HFFc6 (cell line): ENCODE results near the gene MEIOC. TPM values are rescaled to one million over a fixed set of nuclear protein-coding genes. Genes with fewer than 3 reads are reported as not detected.
"Not testable (repeated sequence)": the region's sequence is repeated elsewhere in the genome, so short reads cannot be mapped to it uniquely, and the experiment has no call there.

Experiments used
- DNase-seq: peaks from one replicate; pipeline ENCODE4 v3.0.0-alpha.2; 2018
- H3K27ac Mint-ChIP-seq: 2 replicates; pipeline ENCODE4 v1.8.0; 2020; ENCODE audit warnings: mild to moderate bottlenecking, mixed read lengths
- H3K27me3 Mint-ChIP-seq: 2 replicates; pipeline ENCODE4 v1.8.0; 2021; ENCODE audit warnings: mild to moderate bottlenecking, moderate library complexity, mixed read lengths; ENCODE audit not compliant: insufficient read depth
- H3K36me3 Mint-ChIP-seq: 2 replicates; pipeline ENCODE4 v1.8.0; 2021; ENCODE audit warnings: low read depth, mixed read lengths
- H3K4me1 Mint-ChIP-seq: 2 replicates; pipeline ENCODE4 v1.8.0; 2020; ENCODE audit warnings: low read depth, mixed read lengths
- H3K4me3 Mint-ChIP-seq: 2 replicates; pipeline ENCODE4 v1.8.0; 2020; ENCODE audit warnings: mild to moderate bottlenecking, moderate library complexity, mixed read lengths
- H3K9me3 Mint-ChIP-seq: 2 replicates; pipeline ENCODE4 v1.8.0; 2020; ENCODE audit warnings: mild to moderate bottlenecking, mixed read lengths
- total RNA-seq, 6 experiments: library from RNA; stranded (reverse); fragmentation: NEBNext Ultra II Directional; extraction: Animal tissue kit (Norgen Biotek cat#: 25700); gene quantifications; 2 replicates in 1 of 6; 3 replicates in 5 of 6; pipeline ENCODE4 v1.2.3, GENCODE V29; 2021
- TF ChIP-seq, protein P1 (sequence below): fragments of 200-600 bp; sonication (generic); IDR thresholded peaks from 2 replicates; pipeline ENCODE4 v1.5.0; 2021; ENCODE audit warnings: antibody characterized with exemption, mild to moderate bottlenecking

MEIOC gene
- total RNA-seq, 6 experiments from 2014 or later = 0.09 to 0.14 TPM; not detected in 4

DNA sequence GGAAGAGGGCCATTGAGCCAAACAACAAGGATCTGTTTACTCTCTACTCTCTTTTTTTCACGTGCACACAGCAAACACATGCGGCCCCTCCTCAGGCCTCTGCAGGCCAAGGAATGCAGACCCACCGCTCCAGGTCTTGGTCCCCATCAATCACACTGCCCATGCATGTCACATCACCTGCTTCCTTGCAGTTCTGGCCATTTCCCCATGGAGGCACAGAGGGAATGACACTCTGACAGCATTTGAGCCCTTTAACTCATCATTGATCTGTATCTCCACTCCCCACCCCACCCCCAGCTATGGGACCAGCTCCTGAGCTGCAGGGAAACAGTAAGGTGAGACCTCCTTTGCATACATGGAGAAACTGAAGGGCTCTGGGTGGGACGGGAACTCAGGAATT, 45.9 kb upstream of the MEIOC start:
- H3K27me3 Mint-ChIP-seq = no peaks in the 10 kb centered on the region
- no peaks in the 10 kb centered on the region for H3K9me3 Mint-ChIP-seq
- H3K4me1 Mint-ChIP-seq = peaks cover 37% of the 10 kb centered on the region
- no peak overlapping the region for H3K4me3 Mint-ChIP-seq
- DNase-seq = no peak
- H3K36me3 Mint-ChIP-seq = no peaks in the 10 kb centered on the region
- no peak overlapping the region for H3K27ac Mint-ChIP-seq
- TF ChIP-seq, protein P1, sequence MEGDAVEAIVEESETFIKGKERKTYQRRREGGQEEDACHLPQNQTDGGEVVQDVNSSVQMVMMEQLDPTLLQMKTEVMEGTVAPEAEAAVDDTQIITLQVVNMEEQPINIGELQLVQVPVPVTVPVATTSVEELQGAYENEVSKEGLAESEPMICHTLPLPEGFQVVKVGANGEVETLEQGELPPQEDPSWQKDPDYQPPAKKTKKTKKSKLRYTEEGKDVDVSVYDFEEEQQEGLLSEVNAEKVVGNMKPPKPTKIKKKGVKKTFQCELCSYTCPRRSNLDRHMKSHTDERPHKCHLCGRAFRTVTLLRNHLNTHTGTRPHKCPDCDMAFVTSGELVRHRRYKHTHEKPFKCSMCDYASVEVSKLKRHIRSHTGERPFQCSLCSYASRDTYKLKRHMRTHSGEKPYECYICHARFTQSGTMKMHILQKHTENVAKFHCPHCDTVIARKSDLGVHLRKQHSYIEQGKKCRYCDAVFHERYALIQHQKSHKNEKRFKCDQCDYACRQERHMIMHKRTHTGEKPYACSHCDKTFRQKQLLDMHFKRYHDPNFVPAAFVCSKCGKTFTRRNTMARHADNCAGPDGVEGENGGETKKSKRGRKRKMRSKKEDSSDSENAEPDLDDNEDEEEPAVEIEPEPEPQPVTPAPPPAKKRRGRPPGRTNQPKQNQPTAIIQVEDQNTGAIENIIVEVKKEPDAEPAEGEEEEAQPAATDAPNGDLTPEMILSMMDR = no peak

DNA sequence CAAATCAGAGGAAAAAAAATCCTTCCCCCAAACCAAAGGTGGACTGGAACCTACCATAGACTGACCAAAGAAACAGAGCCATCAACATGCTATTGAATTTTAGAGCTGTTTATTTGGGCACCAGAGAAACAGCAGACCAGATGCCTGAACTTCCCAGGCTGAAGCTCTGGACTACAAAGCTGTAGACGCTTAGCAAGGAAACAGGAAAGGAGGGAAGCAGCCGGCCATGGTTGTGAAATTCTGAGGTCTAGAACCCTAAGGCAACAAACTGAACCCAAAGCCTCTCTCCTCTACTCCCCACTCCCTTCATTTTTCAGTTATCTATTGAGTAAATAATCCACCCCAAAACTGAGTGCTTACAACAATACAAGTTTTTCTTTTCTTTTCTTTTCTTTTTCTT, 45.4 kb upstream of the MEIOC start:
- peaks cover 37% of the 10 kb centered on the region for H3K4me1 Mint-ChIP-seq
- peak; percentile 10 for DNase-seq
- H3K27me3 Mint-ChIP-seq = no peaks in the 10 kb centered on the region
- no peaks in the 10 kb centered on the region for H3K36me3 Mint-ChIP-seq
- TF ChIP-seq, protein P1 = no peak
- no peaks in the 10 kb centered on the region for H3K9me3 Mint-ChIP-seq
- no peak overlapping the region for H3K27ac Mint-ChIP-seq
- no peak overlapping the region for H3K4me3 Mint-ChIP-seq

DNA sequence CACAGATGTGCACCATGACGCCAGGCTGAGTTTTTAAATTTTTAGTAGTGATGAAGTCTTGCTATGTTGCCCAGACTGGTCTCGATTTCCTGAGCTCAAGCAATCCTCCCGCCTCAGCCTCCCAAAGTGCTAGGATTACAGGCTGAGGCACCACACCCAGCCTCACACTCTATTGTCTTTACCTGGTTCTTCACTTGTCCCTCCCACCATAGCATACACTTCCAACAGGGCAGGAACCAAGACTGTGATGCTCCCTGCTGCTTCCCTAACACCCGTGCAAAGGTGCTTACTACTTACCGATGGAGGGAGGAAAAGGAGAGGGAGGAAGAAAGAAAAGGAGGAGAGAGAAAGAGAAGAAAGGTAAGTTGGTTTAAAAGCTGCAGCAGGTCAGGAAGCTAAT, 41.4 kb upstream of the MEIOC start:
- H3K36me3 Mint-ChIP-seq = no peaks in the 10 kb centered on the region
- TF ChIP-seq, protein P1 = no peak
- H3K4me3 Mint-ChIP-seq = no peak overlapping the region
- peaks cover 19% of the 10 kb centered on the region for H3K4me1 Mint-ChIP-seq
- no peaks in the 10 kb centered on the region; the same call in 1 of the 2 replicates for H3K27me3 Mint-ChIP-seq
- no peak for DNase-seq
- peaks cover 2% of the 10 kb centered on the region; the same call in 1 of the 2 replicates for H3K9me3 Mint-ChIP-seq
- no peak overlapping the region for H3K27ac Mint-ChIP-seq

DNA sequence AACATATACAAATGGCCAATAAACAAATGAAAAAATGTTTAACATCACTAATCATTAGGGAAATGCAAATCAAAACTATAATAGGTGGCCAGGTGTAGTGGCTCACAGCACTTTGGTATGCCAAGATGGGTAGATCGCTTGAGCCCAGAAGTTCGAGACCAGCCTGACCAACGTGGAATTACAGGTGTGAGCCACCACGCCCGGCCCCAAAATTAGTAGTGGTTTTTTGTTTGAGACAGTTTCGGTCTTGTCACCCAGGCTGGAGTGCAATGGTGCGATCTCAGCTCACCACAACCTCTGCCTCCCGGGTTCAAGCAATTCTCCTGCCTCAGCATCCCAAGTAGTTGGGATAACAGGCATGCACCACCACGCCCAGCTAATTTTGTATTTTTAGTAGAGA, 37.6 kb upstream of the MEIOC start:
- DNase-seq, H3K4me1 Mint-ChIP-seq, H3K27me3 Mint-ChIP-seq, H3K4me3 Mint-ChIP-seq, H3K36me3 Mint-ChIP-seq, H3K9me3 Mint-ChIP-seq, H3K27ac Mint-ChIP-seq: not testable (repeated sequence)

DNA sequence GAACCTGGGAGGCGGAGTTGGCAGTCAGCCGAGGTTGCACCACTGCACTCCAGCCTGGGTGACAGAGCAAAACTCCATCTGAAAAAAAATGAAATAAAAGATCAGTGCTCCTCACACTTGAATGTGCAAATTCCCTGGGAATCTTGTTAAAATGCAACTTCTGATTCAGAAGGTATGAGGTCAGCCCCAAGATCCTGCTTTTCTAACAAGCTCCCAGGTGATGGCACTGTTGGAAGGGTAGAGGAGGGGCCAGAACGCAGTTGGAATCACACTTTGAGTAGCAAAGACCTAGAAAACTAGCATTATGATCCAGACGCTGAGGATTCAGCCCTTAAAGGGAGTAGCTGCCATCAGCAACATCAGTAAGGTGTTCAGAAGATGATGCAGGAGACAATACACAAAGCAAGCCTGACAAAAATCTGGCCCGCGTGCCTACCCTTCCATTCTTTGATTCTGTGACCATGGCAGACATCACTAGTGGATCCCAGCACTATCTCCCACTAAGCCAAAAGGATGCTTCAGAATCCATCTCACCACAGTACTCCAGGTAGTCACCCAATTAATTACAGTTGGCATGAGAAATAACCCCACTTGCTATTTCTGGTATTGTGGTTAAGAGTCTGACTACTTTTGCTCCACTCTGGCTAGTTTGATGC, 33.1 kb upstream of the MEIOC start:
- peak; percentile 18 for DNase-seq
- H3K27ac Mint-ChIP-seq = no peak overlapping the region
- H3K4me3 Mint-ChIP-seq = no peak overlapping the region
- no peaks in the 10 kb centered on the region for H3K4me1 Mint-ChIP-seq
- TF ChIP-seq, protein P1 = no peak
- peaks cover 3% of the 10 kb centered on the region; the same call in 1 of the 2 replicates for H3K9me3 Mint-ChIP-seq
- H3K36me3 Mint-ChIP-seq = no peaks in the 10 kb centered on the region
- peaks cover 4% of the 10 kb centered on the region for H3K27me3 Mint-ChIP-seq

DNA sequence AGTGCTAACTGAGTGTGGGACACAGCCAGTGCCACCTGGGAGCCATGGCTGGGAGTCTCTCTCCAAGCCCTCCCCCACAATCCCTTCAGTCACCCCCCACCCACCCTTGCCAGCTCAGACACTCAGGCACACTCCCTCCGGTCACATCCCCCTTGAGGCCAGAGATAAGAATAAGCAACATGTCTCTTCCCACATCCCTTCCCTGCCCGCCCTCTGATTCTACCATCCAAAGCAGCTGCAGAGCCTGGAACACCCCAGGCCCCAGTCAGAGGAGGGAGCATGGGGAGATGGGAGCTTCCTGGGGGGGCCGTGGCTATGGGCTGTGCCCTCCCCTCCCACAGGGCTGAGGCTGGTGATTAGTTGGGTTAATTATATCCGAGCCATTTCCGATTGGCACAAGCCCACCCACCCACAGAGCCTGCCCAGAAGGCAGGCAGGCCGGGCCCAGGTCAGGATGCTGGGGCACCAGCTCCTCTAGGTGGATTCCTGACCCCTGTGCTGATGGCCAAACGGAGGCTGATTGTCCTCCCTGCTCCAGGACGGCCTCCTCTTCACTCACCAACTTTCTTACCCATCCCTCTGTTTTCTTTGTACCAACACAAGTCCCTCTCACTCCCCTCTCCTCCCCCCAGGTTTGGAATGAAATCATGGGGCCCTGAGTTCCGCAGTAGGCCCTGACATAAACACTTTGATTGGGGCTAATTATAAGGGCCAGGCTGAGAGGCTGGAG, 28.6 kb upstream of the MEIOC start:
- DNase-seq = no peak
- Mint-ChIP-seq H3K27ac (no peak overlapping the region), H3K36me3 (no peaks in the 10 kb centered on the region), H3K4me3 (no peak overlapping the region), H3K4me1 (peaks cover 5% of the 10 kb centered on the region; the same call in 1 of the 2 replicates), H3K27me3 (no peaks in the 10 kb centered on the region; the same call in 1 of the 2 replicates), H3K9me3 (no peaks in the 10 kb centered on the region)
- TF ChIP-seq, protein P1 = no peak
